ENCODE results near the gene SLC30A10.
"Not testable (repeated sequence)": the region's sequence is repeated elsewhere in the genome, so short reads cannot be mapped to it uniquely, and the experiment has no call there.

SLC30A10 gene

GRCh38 chr1:219948766-219949165, 20.4 kb upstream of the SLC30A10 start:
- peaks cover 37% of the 10 kb centered on the region for H3K27me3 Mint-ChIP-seq
- H3K4me3 Mint-ChIP-seq; intact Hi-C loops (cut with micrococcal nuclease); H3K9me3 Mint-ChIP-seq; H3K4me1 Mint-ChIP-seq (ENCODE audit: low read depth); H3K27ac Mint-ChIP-seq; H3K36me3 Mint-ChIP-seq (ENCODE audit: low read depth): not testable (repeated sequence)

GRCh38 chr1:219945795-219946194, 17.4 kb upstream of the SLC30A10 start:
- Mint-ChIP-seq H3K4me1 (ENCODE audit: low read depth) (peaks cover 7% of the 10 kb centered on the region), H3K27ac (no peak overlapping the region), H3K27me3 (peaks cover 62% of the 10 kb centered on the region), H3K9me3 (no peaks in the 10 kb centered on the region), H3K4me3 (no peak overlapping the region), H3K36me3 (ENCODE audit: low read depth) (no peaks in the 10 kb centered on the region)
- intact Hi-C loops (cut with micrococcal nuclease) = no loop called here

GRCh38 chr1:219941179-219942118, 13.1 kb upstream of the SLC30A10 start:
- peaks cover 7% of the 10 kb centered on the region for H3K4me1 Mint-ChIP-seq (ENCODE audit: low read depth)
- peaks cover 84% of the 10 kb centered on the region for H3K27me3 Mint-ChIP-seq

GRCh38 chr1:219940707-219941106, 12.3 kb upstream of the SLC30A10 start:
- no peaks in the 10 kb centered on the region for H3K9me3 Mint-ChIP-seq
- H3K27me3 Mint-ChIP-seq = peaks cover 80% of the 10 kb centered on the region
- H3K4me1 Mint-ChIP-seq (ENCODE audit: low read depth) = peaks cover 6% of the 10 kb centered on the region
- H3K27ac Mint-ChIP-seq = no peak overlapping the region
- no peaks in the 10 kb centered on the region for H3K36me3 Mint-ChIP-seq (ENCODE audit: low read depth)
- no peak overlapping the region for H3K4me3 Mint-ChIP-seq
- intact Hi-C loops (cut with micrococcal nuclease) = no loop called here

More at GRCh38 chr1:219941179-219942118, 13.1 kb upstream of the SLC30A10 start:
- H3K27ac Mint-ChIP-seq = no peak overlapping the region
- H3K9me3 Mint-ChIP-seq = no peaks in the 10 kb centered on the region
- intact Hi-C loops (cut with micrococcal nuclease) = no loop called here
- no peak overlapping the region for H3K4me3 Mint-ChIP-seq
- H3K36me3 Mint-ChIP-seq (ENCODE audit: low read depth) = no peaks in the 10 kb centered on the region

- Mint-ChIP-seq H3K4me3 (no peak overlapping the region), H3K9me3 (no peaks in the 10 kb centered on the region), H3K27ac (no peak overlapping the region), H3K4me1 (ENCODE audit: low read depth) (no peaks in the 10 kb centered on the region), H3K27me3 (peaks cover 67% of the 10 kb centered on the region), H3K36me3 (ENCODE audit: low read depth) (no peaks in the 10 kb centered on the region)
- intact Hi-C loops (cut with micrococcal nuclease) = no loop called here
Measured at GRCh38 chr1:219938706-219939105, 10.3 kb upstream of the SLC30A10 start.

GRCh38 chr1:219933763-219934162, 5.4 kb upstream of the SLC30A10 start:
- intact Hi-C loops (cut with micrococcal nuclease); H3K27ac Mint-ChIP-seq; H3K36me3 Mint-ChIP-seq (ENCODE audit: low read depth); H3K4me1 Mint-ChIP-seq (ENCODE audit: low read depth); H3K4me3 Mint-ChIP-seq; H3K9me3 Mint-ChIP-seq: not testable (repeated sequence)
- H3K27me3 Mint-ChIP-seq = peaks cover 47% of the 10 kb centered on the region

- H3K27me3 Mint-ChIP-seq = peaks cover 52% of the 10 kb centered on the region
- peaks cover 10% of the 10 kb centered on the region for H3K4me1 Mint-ChIP-seq (ENCODE audit: low read depth)
- no peak overlapping the region for H3K27ac Mint-ChIP-seq
- H3K36me3 Mint-ChIP-seq (ENCODE audit: low read depth) = no peaks in the 10 kb centered on the region
- H3K9me3 Mint-ChIP-seq = no peaks in the 10 kb centered on the region
- intact Hi-C loops (cut with micrococcal nuclease) = no loop called here
- H3K4me3 Mint-ChIP-seq = no peak overlapping the region
Measured at GRCh38 chr1:219931033-219931432, 2.7 kb upstream of the SLC30A10 start.

GRCh38 chr1:219928791-219929118, 398 bp upstream of the SLC30A10 start:
- H3K9me3 Mint-ChIP-seq = no peaks in the 10 kb centered on the region
- H3K27me3 Mint-ChIP-seq = peaks cover 55% of the 10 kb centered on the region
- H3K4me3 Mint-ChIP-seq = no peak overlapping the region
- intact Hi-C loops (cut with micrococcal nuclease) = no loop called here
- no peaks in the 10 kb centered on the region for H3K36me3 Mint-ChIP-seq (ENCODE audit: low read depth)
- H3K27ac Mint-ChIP-seq = no peak overlapping the region
- H3K4me1 Mint-ChIP-seq (ENCODE audit: low read depth) = peaks cover 10% of the 10 kb centered on the region

GRCh38 chr1:219927298-219927955, 930 bp downstream of the SLC30A10 start:
- Mint-ChIP-seq H3K4me1 (ENCODE audit: low read depth) (peaks cover 10% of the 10 kb centered on the region), H3K27ac (no peak overlapping the region), H3K9me3 (no peaks in the 10 kb centered on the region), H3K4me3 (peak overlapping the region; percentile 56), H3K36me3 (ENCODE audit: low read depth) (no peaks in the 10 kb centered on the region), H3K27me3 (peaks cover 58% of the 10 kb centered on the region)
- intact Hi-C loops (cut with micrococcal nuclease) = no loop called here

- H3K4me1 Mint-ChIP-seq (ENCODE audit: low read depth) = peaks cover 10% of the 10 kb centered on the region
- no peak overlapping the region for H3K27ac Mint-ChIP-seq
- H3K27me3 Mint-ChIP-seq = peaks cover 53% of the 10 kb centered on the region
- intact Hi-C loops (cut with micrococcal nuclease) = no loop called here
- H3K4me3 Mint-ChIP-seq = no peak overlapping the region
- no peaks in the 10 kb centered on the region for H3K36me3 Mint-ChIP-seq (ENCODE audit: low read depth)
- H3K9me3 Mint-ChIP-seq = no peaks in the 10 kb centered on the region
Measured at GRCh38 chr1:219926363-219926998, 1.9 kb downstream of the SLC30A10 start.

GRCh38 chr1:219924342-219924741, 4.0 kb downstream of the SLC30A10 start:
- Mint-ChIP-seq H3K27me3 (peaks cover 37% of the 10 kb centered on the region), H3K36me3 (ENCODE audit: low read depth) (no peaks in the 10 kb centered on the region), H3K4me3 (no peak overlapping the region), H3K9me3 (no peaks in the 10 kb centered on the region), H3K4me1 (ENCODE audit: low read depth) (peaks cover 10% of the 10 kb centered on the region), H3K27ac (no peak overlapping the region)
- intact Hi-C loops (cut with micrococcal nuclease) = no loop called here

GRCh38 chr1:219917851-219918466, 10.4 kb downstream of the SLC30A10 start:
- intact Hi-C loops (cut with micrococcal nuclease) = no loop called here
- Mint-ChIP-seq H3K36me3 (ENCODE audit: low read depth) (no peaks in the 10 kb centered on the region), H3K27ac (no peak overlapping the region), H3K9me3 (no peaks in the 10 kb centered on the region), H3K4me3 (no peak overlapping the region), H3K27me3 (peaks cover 2% of the 10 kb centered on the region), H3K4me1 (ENCODE audit: low read depth) (no peaks in the 10 kb centered on the region)

GRCh38 chr1:219917281-219917680, 11.1 kb downstream of the SLC30A10 start:
- no peaks in the 10 kb centered on the region for H3K4me1 Mint-ChIP-seq (ENCODE audit: low read depth)
- intact Hi-C loops (cut with micrococcal nuclease) = no loop called here
- no peaks in the 10 kb centered on the region for H3K36me3 Mint-ChIP-seq (ENCODE audit: low read depth)
- no peak overlapping the region for H3K27ac Mint-ChIP-seq
- peaks cover 2% of the 10 kb centered on the region for H3K27me3 Mint-ChIP-seq
- no peak overlapping the region for H3K4me3 Mint-ChIP-seq
- H3K9me3 Mint-ChIP-seq = no peaks in the 10 kb centered on the region

GRCh38 chr1:219916257-219916656, 12.1 kb downstream of the SLC30A10 start:
- intact Hi-C loops (cut with micrococcal nuclease) = no loop called here
- no peaks in the 10 kb centered on the region for H3K9me3 Mint-ChIP-seq
- no peak overlapping the region for H3K4me3 Mint-ChIP-seq
- no peak overlapping the region for H3K27ac Mint-ChIP-seq
- no peaks in the 10 kb centered on the region for H3K4me1 Mint-ChIP-seq (ENCODE audit: low read depth)
- no peaks in the 10 kb centered on the region for H3K36me3 Mint-ChIP-seq (ENCODE audit: low read depth)
- H3K27me3 Mint-ChIP-seq = peaks cover 2% of the 10 kb centered on the region
